A549 (cell line): ENCODE data around the gene OR52E1. TPM values are rescaled to one million over a fixed set of nuclear protein-coding genes. Genes with fewer than 3 reads are reported as not detected.

Experiments
- ATAC-seq, 2 experiments: fragments of 200-7000 bp in 1 of 2; fragments of >200 bp in 1 of 2; cut with Nextera tagmentation in 1 of 2; cut with Tn5 transposase in 1 of 2; 3 replicates each; pipeline versions ENCODE4 v1.8.0 to v1.9.1; 2018 to 2020; ENCODE audit warnings: mild to moderate bottlenecking in 1 of 2, moderate library complexity in 1 of 2
- CTCF ChIA-PET: fragments of 300-600 bp; sonication (Branson Sonifier 250); formaldehyde crosslinking; extraction: SDS; loops from one replicate; lab custom pipeline; 2021; ENCODE audit warnings: antibody characterized with exemption, inconsistent platforms; lab: Yijun Ruan, JAX
- POLR2A ChIA-PET: fragments of 350-600 bp; formaldehyde crosslinking; extraction: SDS; loops from one replicate; lab custom pipeline; 2021; ENCODE audit warnings: antibody characterized with exemption, inconsistent platforms; lab: Yijun Ruan, JAX
- DNase-seq, 2 experiments: peaks; one replicate each; pipeline versions ENCODE4 v3.0.0 to v3.0.0-alpha.2; 2011 to 2016; ENCODE audit warnings: low read depth in 1 of 2, low spot score in 1 of 2
- FAIRE-seq: peaks from 2 replicates; lab custom pipeline; 2011; peaks lifted over from hg19 to GRCh38; lab: Jason Lieb, UNC
- H3K27ac ChIP-seq, 2 experiments: fragments of >200 bp; sonication (Bioruptor Twin); formaldehyde crosslinking; 3 replicates each; pipeline ENCODE4 v1.5.1; 2016 to 2017
- H3K4me1 ChIP-seq: fragments of >200 bp; sonication (Bioruptor Twin); formaldehyde crosslinking; 3 replicates; pipeline ENCODE4 v1.6.1; 2016
- H3K4me2 ChIP-seq: fragments of >200 bp; sonication (Bioruptor Twin); formaldehyde crosslinking; 3 replicates; pipeline ENCODE4 v1.6.1; 2016
- H3K4me3 ChIP-seq: fragments of >200 bp; sonication (Bioruptor Twin); formaldehyde crosslinking; 3 replicates; pipeline ENCODE4 v1.5.1; 2016
- H3K9me3 ChIP-seq: fragments of >200 bp; sonication (Bioruptor Twin); formaldehyde crosslinking; 3 replicates; pipeline ENCODE4 v1.6.1; 2016
- BCL3 ChIP-seq: fragments of >200 bp; sonication (Bioruptor Twin); formaldehyde crosslinking; IDR thresholded peaks from 3 replicates; pipeline ENCODE4 v1.6.1; 2016
- CBX8 ChIP-seq: fragments of 200-600 bp; sonication (generic); IDR thresholded peaks from 2 replicates; pipeline ENCODE4 v1.6.1; 2016
- CEBPB ChIP-seq, 2 experiments: fragments of >200 bp in 1 of 2; sonication (Bioruptor Twin) in 1 of 2; formaldehyde crosslinking in 1 of 2; IDR thresholded peaks; 2 replicates each; pipeline ENCODE4 v1.6.1; 2012 to 2016
- E2F6 ChIP-seq: IDR thresholded peaks from 2 replicates; pipeline ENCODE4 v1.6.1; 2012; ENCODE audit warnings: low read depth, borderline replicate concordance
- EP300 ChIP-seq, 2 experiments: fragments of >200 bp; sonication (Bioruptor Twin); formaldehyde crosslinking; IDR thresholded peaks; 2 replicates in 1 of 2; 3 replicates in 1 of 2; pipeline ENCODE4 v1.6.1; 2016 to 2017
- FOSB ChIP-seq: fragments of 250-450 bp; sonication (Bioruptor Pico); IDR thresholded peaks from 2 replicates; pipeline ENCODE4 v1.5.0; 2020; ENCODE audit warnings: mild to moderate bottlenecking, moderate library complexity
- FOSL2 ChIP-seq, 2 experiments: fragments of 450-650 bp in 1 of 2; fragments of >200 bp in 1 of 2; sonication (Bioruptor Twin) in 1 of 2; formaldehyde crosslinking; IDR thresholded peaks; 2 replicates each; pipeline versions ENCODE4 v1.5.0 to v1.6.1; 2016 to 2020; ENCODE audit warnings: mild to moderate bottlenecking in 1 of 2, moderate library complexity in 1 of 2
- GATA3 ChIP-seq: IDR thresholded peaks from 2 replicates; pipeline ENCODE4 v1.6.1; 2012; ENCODE audit warnings: borderline replicate concordance
- HDAC2 ChIP-seq: fragments of 200-600 bp; sonication (generic); IDR thresholded peaks from 2 replicates; pipeline ENCODE4 v1.6.1; 2016
- HES2 ChIP-seq: fragments of >200 bp; sonication (Bioruptor Twin); formaldehyde crosslinking; IDR thresholded peaks from 2 replicates; pipeline ENCODE4 v1.6.1; 2016
- HEYL ChIP-seq: fragments of 250-450 bp; sonication (Bioruptor Pico); IDR thresholded peaks from 2 replicates; pipeline ENCODE4 v1.8.0; 2021; ENCODE audit warnings: mild to moderate bottlenecking, moderate library complexity
- JUNB ChIP-seq: fragments of >200 bp; sonication (Bioruptor Twin); formaldehyde crosslinking; IDR thresholded peaks from 2 replicates; pipeline ENCODE4 v1.6.1; 2016
- MAX ChIP-seq: IDR thresholded peaks from 2 replicates; pipeline ENCODE4 v1.6.1; 2012
- MYC ChIP-seq: IDR thresholded peaks from 2 replicates; pipeline ENCODE4 v1.6.1; 2012; ENCODE audit warnings: mild to moderate bottlenecking, inconsistent platforms, low read length, improper control_type of control experiment, borderline replicate concordance
- NFE2L2 ChIP-seq: fragments of 150-350 bp; conservative IDR thresholded peaks from 2 replicates; pipeline ENCODE4 v1.6.1; 2014; ENCODE audit warnings: low read length
- NR3C1 ChIP-seq: fragments of >200 bp; sonication (Bioruptor Twin); formaldehyde crosslinking; IDR thresholded peaks from 3 replicates; pipeline ENCODE4 v1.6.1; 2017
- POLR2A ChIP-seq: IDR thresholded peaks from 2 replicates; pipeline ENCODE4 v1.6.1; 2012; ENCODE audit warnings: mild to moderate bottlenecking, low read length
- POLR2AphosphoS2 ChIP-seq: conservative IDR thresholded peaks from 2 replicates; pipeline ENCODE4 v1.6.1; 2012; ENCODE audit warnings: low read length, improper control_type of control experiment, inconsistent platforms
- RAD21 ChIP-seq, 2 experiments: fragments of >200 bp in 1 of 2; sonication (Bioruptor Twin) in 1 of 2; formaldehyde crosslinking in 1 of 2; IDR thresholded peaks in 1 of 2; conservative IDR thresholded peaks in 1 of 2; 2 replicates in 1 of 2; 3 replicates in 1 of 2; pipeline ENCODE4 v1.6.1; 2012 to 2018; ENCODE audit warnings: inconsistent platforms in 1 of 2
- RARB ChIP-seq: fragments of 250-450 bp; sonication (Bioruptor Pico); IDR thresholded peaks from 2 replicates; pipeline ENCODE4 v1.8.0; 2021; ENCODE audit warnings: mild to moderate bottlenecking, moderate library complexity
- RCOR1 ChIP-seq: fragments of 150-350 bp; IDR thresholded peaks from 2 replicates; pipeline ENCODE4 v1.6.1; 2014; ENCODE audit warnings: antibody characterized with exemption, low read length, low read depth
- RFX5 ChIP-seq: fragments of 450-650 bp; IDR thresholded peaks from 2 replicates; pipeline ENCODE4 v1.7.1; 2014; ENCODE audit warnings: antibody characterized with exemption, mild to moderate bottlenecking, moderate library complexity
- SMC3 ChIP-seq: fragments of >200 bp; sonication (Bioruptor Twin); formaldehyde crosslinking; IDR thresholded peaks from 3 replicates; pipeline ENCODE4 v1.6.1; 2018; ENCODE audit warnings: inconsistent platforms
- TFCP2L1 ChIP-seq: fragments of 250-450 bp; sonication (Bioruptor Pico); IDR thresholded peaks from 2 replicates; pipeline ENCODE4 v1.5.0; 2021; ENCODE audit warnings: mild to moderate bottlenecking
- TP53 ChIP-seq: fragments of 250-450 bp; sonication (Bioruptor Pico); IDR thresholded peaks from 2 replicates; pipeline ENCODE4 v1.5.0; 2021; ENCODE audit warnings: mild to moderate bottlenecking, moderate library complexity
- ZC3H11A ChIP-seq: fragments of 450-650 bp; IDR thresholded peaks from 2 replicates; pipeline ENCODE4 v1.6.1; 2014; ENCODE audit warnings: antibody characterized with exemption, mild to moderate bottlenecking
- ZFP36 ChIP-seq: fragments of 450-650 bp; IDR thresholded peaks from 2 replicates; pipeline ENCODE4 v1.6.1; 2014; ENCODE audit warnings: borderline replicate concordance; ENCODE audit not compliant: partially characterized antibody
- WGBS: methylation state at CpG from one replicate; pipeline ENCODE4 v1.1.6; 2017; ENCODE audit errors: missing lambda C conversion rate; 5-methylcytosine and 5-hydroxymethylcytosine counted together
- polyA minus RNA-seq: library from RNA; depleted of rRNA, polyadenylated mRNA; stranded (reverse); fragments of >200 nt; gene quantifications from 2 replicates; pipeline ENCODE4 v1.2.3, GENCODE V29; 2011; rRNA and poly(A)+ RNA removed
- polyA plus RNA-seq, 4 experiments: library from polyadenylated mRNA; depleted of rRNA in 3 of 4; stranded (reverse); fragments of >200 nt; fragmentation: RNase III in 1 of 4; extraction: RNeasy Plus Mini Kit Qiagen cat#74134 plus additional on column Dnase treatment in 1 of 4; gene quantifications; 2 replicates in 3 of 4; 3 replicates in 1 of 4; pipeline ENCODE4 v1.2.3, GENCODE V29; 2011 to 2017

Gene OR52E1
- polyA plus RNA-seq (2011; rRNA removed), result not detected in 2 replicates
- polyA plus RNA-seq (2012; cell fraction: cytosol; rRNA removed), result not detected in 2 replicates
- polyA plus RNA-seq (2012; cell fraction: nucleus; rRNA removed), result not detected in 2 replicates
- not detected in 3 replicates for polyA plus RNA-seq (2017; fragmentation: RNase III; extraction: RNeasy Plus Mini Kit Qiagen cat#74134 plus additional on column Dnase treatment)
- not detected in 2 replicates for polyA minus RNA-seq

GRCh38 chr11:5069272-5069671 is at the start of gene OR52E1:
OR52E1 (plus strand) TSS chr11:5069572.
- FAIRE-seq (no peak), DNase-seq (no peak), ATAC-seq (no peak)
- Histone ChIP-seq H3K4me1 (no peaks in the 10 kb centered on the region), H3K4me3 (no peak within 1 kb of the TSS), H3K9me3 (no peaks in the 10 kb centered on the region), H3K4me2 (no peak within 1 kb of the TSS), H3K27ac (no peak within 1 kb of the TSS)
- 1% methylated on average over 3 of the region's 3 CpGs for WGBS
- ChIA-PET POLR2A (no interaction called here), CTCF (no interaction called here)
- TF ChIP-seq FOSB (CRISPR knock-in tag) (no peak), TP53 (CRISPR knock-in tag) (no peak)

- DNase-seq, result no peak
- no peak overlapping the region for H3K4me3 ChIP-seq
- no peak for FAIRE-seq
- WGBS, result 40% methylated on average over 2 of the region's 2 CpGs
- ChIA-PET POLR2A (no interaction called here), CTCF (no interaction called here)
- ATAC-seq, result no peak
- H3K4me1 ChIP-seq, result no peaks in the 10 kb centered on the region
- H3K27ac ChIP-seq, result no peak overlapping the region
- no peaks in the 10 kb centered on the region for H3K9me3 ChIP-seq
- TF ChIP-seq FOSL2 (IDR thresholded peaks at IDR 0.05) (no peak), FOSL2 (CRISPR knock-in tag; IDR thresholded peaks at IDR 0.05) (no peak), ZFP36 (no peak), TFCP2L1 (CRISPR knock-in tag) (no peak), CEBPB (IDR thresholded peaks at IDR 0.05) (no peak), POLR2A (no peak), HEYL (no peak), SMC3 (no peak), RCOR1 (no peak), ZC3H11A (no peak), CBX8 (no peak), MAX (no peak)
- H3K4me2 ChIP-seq, result no peak overlapping the region
These were observed 47.4 kb upstream of the OR52E1 start for GRCh38 chr11:5021996-5022395.

- DNase-seq (no peak), ATAC-seq (no peak), FAIRE-seq (no peak)
- CTCF ChIA-PET, result no interaction called here
- Histone ChIP-seq H3K9me3 (no peaks in the 10 kb centered on the region), H3K27ac (no peak overlapping the region), H3K4me1 (no peaks in the 10 kb centered on the region), H3K4me3 (no peak overlapping the region), H3K4me2 (no peak overlapping the region)
- WGBS, result 28% methylated on average over 2 of the region's 2 CpGs
- POLR2A ChIA-PET, result no interaction called here
- no peak for TF ChIP-seq POLR2AphosphoS2
- no peak for TF ChIP-seq RFX5
- no peak for TF ChIP-seq E2F6
- TF ChIP-seq NR3C1, result no peak
- TF ChIP-seq JUNB, result no peak
- no peak for TF ChIP-seq RARB (CRISPR knock-in tag)
- TF ChIP-seq GATA3, result no peak
- no peak for TF ChIP-seq HES2
- no peak for TF ChIP-seq BCL3
- no peak for TF ChIP-seq MYC
- TF ChIP-seq FOSL2 (IDR thresholded peaks at IDR 0.05), result no peak
- no peak for TF ChIP-seq FOSL2 (CRISPR knock-in tag; IDR thresholded peaks at IDR 0.05)
- no peak for TF ChIP-seq RAD21 (conservative IDR thresholded peaks at IDR 0.05 in 1 of 2, IDR thresholded peaks at IDR 0.05 in 1 of 2)
- TF ChIP-seq EP300 (IDR thresholded peaks at IDR 0.05), result no peak
- no peak for TF ChIP-seq HDAC2
- TF ChIP-seq ZC3H11A, result no peak
- no peak for TF ChIP-seq TP53 (CRISPR knock-in tag)
- no peak for TF ChIP-seq NFE2L2
These were observed 32.7 kb upstream of the OR52E1 start for GRCh38 chr11:5036669-5037068.
